ENCODE results near the gene MCCD1.
"Not testable (repeated sequence)": the region's sequence is repeated elsewhere in the genome, so short reads cannot be mapped to it uniquely, and the experiment has no call there.

Gene MCCD1

DNA sequence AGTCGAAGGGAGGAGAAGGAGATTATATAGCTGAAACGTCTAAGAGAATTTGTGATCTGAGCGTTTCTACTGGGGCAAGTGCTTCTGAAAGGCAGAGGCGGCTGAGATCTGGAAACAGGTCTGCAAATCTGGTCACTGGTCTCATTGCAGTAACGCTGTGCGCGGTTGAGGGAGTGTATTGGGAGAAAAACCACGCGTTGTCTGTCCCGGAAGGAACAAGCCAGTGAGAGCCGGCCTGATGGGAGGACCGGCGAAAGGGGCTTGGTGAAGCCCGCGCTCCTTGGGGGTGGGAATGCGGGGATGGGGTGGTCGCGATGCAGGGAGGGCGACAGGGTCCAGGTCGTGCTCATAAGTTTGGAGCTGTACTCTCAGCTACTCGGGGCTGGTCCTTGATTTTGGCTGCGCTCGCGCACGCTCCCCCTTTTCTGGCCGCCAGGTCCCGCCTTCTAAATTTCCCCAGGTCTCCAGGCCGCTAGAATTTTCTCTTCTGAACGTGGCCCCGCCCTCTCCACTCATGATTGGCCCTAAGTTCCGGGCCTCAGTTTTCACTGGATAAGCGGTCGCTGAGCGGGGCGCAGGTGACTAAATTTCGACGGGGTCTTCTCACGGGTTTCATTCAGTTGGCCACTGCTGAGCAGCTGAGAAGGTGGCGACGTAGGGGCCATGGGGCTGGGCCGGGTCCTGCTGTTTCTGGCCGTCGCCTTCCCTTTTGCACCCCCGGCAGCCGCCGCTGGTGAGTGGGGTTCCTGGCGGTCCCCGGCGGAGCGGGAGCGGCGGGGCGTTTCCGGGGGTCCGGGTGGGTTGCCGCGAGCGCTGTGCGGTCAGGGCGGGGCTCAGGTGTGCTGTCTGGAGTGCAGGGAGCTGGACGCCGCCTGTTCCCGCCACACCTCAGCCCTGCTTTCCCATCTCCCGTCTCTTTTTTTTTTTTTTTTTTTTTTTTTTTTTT is 31.0 kb upstream of the MCCD1 start, which contains the start of gene MICB:
MICB (plus strand) TSS at position 615 of the 946 bp plus-strand sequence; CDS start at position 664, 49 bp downstream.
- no peak for TF ChIP-seq ZNF274 (IDR thresholded peaks at IDR 0.05; ENCODE audit: low read depth, low read length)
- peak within 1 kb of the TSS; percentile 67 for H3K4me3 ChIP-seq (ENCODE audit: low read length)

DNA sequence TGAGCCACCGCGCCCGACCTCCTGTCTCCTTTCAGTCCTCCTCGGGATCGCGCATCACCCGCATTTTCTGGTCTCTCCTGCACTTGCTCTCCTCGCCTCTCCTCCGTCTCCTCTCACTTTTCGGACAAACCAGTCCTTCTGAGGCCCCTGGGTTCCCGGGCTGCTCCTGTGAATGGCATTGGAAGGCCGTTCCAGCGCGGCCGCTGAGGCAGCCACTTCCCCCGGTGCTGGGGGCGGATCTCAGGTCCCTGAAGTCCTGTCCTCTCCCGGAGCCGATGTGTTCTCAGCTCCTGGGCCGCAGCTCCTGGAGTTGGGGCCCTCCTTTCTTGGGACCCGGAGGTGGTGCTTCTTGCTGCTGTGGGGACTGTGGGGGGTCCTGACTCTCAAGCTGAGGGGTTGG is 30.0 kb upstream of the MCCD1 start:
- peak overlapping the region; percentile 67; the same call in 1 of the 2 replicates for H3K4me3 ChIP-seq (ENCODE audit: low read length)

GRCh38 chr6:31499648-31500047 is 29.1 kb upstream of the MCCD1 start:
- H3K4me3 ChIP-seq (ENCODE audit: low read length): not testable (repeated sequence)

More for the DNA sequence above, 30.0 kb upstream of the MCCD1 start:
- TF ChIP-seq ZNF274 (IDR thresholded peaks at IDR 0.05; ENCODE audit: low read depth, low read length): no peak

- TF ChIP-seq ZNF274 (IDR thresholded peaks at IDR 0.05; ENCODE audit: low read depth, low read length): no peak
- no peak overlapping the region for H3K4me3 ChIP-seq (ENCODE audit: low read length)
These were observed 26.2 kb upstream of the MCCD1 start for GRCh38 chr6:31502586-31502985.

- not testable (repeated sequence) for H3K4me3 ChIP-seq (ENCODE audit: low read length)
These were observed 19.7 kb upstream of the MCCD1 start for GRCh38 chr6:31509036-31509435.

- no peak for TF ChIP-seq ZNF274 (IDR thresholded peaks at IDR 0.05; ENCODE audit: low read depth, low read length)
- H3K4me3 ChIP-seq (ENCODE audit: low read length): no peak overlapping the region
These were observed 18.8 kb upstream of the MCCD1 start for GRCh38 chr6:31510007-31510406.

DNA sequence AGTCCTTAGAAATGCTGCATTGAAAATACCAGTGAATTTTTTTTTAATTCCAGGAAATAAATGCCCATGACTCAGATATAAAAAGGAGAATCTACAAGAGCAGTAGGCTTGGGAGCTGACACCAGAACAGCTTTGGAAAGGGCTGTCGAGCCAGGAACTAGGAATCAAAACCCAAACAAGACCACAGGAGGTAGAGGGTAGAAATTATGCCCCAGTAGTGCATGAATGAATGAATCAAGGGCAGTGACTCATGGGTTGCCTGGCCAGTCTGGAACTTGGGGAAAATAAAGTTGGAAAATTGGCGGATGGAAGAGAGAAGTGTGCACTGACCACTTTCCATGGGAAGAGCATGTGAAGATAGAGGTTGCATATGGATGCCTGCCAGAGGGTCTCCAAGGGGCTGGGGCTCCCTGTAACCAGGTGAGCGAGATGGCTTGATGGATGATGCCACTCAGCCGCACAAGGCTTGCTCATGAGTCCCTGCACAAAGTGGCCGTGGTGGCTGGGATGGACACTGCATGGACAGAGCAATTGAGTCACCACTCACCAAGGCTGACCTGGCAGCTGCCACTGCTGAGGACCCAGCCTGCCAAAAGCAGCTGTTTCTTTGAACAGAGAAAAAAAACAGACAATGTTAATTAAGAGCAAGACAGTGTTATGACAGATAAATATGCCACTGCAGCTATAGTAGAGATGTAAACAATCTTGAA is 15.2 kb upstream of the MCCD1 start:
- TF ChIP-seq ZNF274 (IDR thresholded peaks at IDR 0.05; ENCODE audit: low read depth, low read length): no peak
- no peak overlapping the region for H3K4me3 ChIP-seq (ENCODE audit: low read length)

- TF ChIP-seq ZNF274 (IDR thresholded peaks at IDR 0.05; ENCODE audit: low read depth, low read length): no peak
- H3K4me3 ChIP-seq (ENCODE audit: low read length): no peak overlapping the region
These were observed 6.9 kb upstream of the MCCD1 start for GRCh38 chr6:31521835-31522234.

DNA sequence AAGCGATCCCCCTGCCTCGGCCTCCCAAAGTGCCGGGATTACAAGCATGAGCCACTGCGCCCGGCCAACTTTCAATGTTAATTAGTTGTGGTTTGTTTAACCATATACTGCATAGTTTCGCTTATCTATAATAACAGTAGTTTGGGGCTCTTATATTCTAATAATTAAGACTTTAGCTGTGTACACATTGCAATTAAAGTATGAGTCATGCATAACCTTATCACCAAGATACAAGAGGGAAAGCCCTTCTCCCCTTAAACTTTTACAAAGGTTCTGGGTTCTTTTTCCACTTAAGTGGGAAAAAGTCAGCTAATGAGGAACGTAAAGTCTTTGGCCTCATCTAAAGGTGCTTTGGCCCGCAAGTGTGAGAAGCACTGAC is 3.2 kb upstream of the MCCD1 start:
- TF ChIP-seq ZNF274 (IDR thresholded peaks at IDR 0.05; ENCODE audit: low read depth, low read length): no peak
- no peak overlapping the region for H3K4me3 ChIP-seq (ENCODE audit: low read length)

DNA sequence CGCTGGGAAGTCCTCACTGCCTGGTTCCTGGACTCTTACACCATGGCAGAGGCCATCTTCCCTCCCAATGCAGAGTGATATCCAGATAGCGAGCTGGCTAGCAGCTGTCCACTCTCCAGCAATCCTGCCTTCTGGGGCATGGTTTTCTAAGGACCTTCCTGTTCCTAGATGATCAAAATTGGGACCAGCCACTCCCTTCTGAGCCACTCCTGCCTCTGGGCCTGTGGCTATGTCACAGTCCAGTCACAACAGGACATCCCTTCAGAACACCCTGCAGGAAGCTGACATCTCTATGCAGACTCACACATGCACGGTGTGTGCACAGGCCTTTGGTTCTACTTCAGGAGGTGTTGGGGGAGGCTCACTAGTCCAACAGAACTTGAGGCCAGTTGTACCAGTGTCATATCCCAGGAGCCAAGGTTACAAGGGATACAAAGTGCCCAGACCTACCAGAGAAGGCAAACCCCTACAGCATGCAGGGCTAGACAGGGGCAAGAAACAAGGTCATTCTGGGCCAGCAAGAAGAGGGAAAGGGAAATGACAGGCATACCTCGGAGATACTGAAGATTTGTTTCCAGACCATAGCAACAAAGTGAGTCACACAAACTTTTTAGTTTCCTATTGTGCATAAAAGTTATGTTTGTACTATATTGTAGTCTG is 2.7 kb upstream of the MCCD1 start:
- no peak for TF ChIP-seq ZNF274 (IDR thresholded peaks at IDR 0.05; ENCODE audit: low read depth, low read length)
- H3K4me3 ChIP-seq (ENCODE audit: low read length): no peak overlapping the region

- TF ChIP-seq ZNF274 (IDR thresholded peaks at IDR 0.05; ENCODE audit: low read depth, low read length): no peak
These were observed 420 bp upstream of the MCCD1 start for GRCh38 chr6:31528307-31528777.

DNA sequence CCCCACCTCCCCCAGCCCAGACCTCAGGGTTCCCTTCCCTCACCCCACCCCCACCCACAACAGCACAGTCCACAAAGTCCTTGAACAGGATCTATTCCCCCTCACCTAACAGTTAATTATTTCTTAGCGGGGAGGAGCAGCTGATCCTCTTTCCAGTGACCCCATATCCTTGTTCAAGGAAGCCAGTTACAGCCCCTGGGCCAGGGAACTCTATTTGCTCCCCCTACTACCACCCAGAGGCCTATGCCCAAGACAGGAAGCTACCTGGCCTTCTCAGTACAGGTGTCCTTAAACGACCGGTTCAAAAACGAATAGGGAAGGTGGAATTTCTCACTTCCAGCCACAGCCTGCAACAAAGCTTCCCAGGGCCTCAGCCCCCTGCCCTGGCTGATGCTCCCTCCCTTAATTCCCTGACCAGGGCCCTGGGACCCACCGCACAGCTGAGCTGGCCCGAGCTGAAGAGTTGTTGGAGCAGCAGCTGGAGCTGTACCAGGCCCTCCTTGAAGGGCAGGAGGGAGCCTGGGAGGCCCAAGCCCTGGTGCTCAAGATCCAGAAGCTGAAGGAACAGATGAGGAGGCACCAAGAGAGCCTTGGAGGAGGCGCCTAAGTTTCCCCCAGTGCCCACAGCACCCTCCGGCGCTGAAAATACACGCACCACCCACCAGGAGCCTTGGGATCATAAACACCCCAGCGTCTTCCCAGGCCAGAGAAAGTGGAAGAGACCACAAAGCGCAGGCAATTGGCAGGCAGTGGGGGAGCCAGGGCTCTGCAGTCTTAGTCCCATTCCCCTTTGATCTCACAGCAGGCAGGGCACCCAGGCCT is 778 bp downstream of the MCCD1 start:
- TF ChIP-seq ZNF274 (IDR thresholded peaks at IDR 0.05; ENCODE audit: low read depth, low read length): no peak

More at GRCh38 chr6:31528307-31528777, 420 bp upstream of the MCCD1 start:
- no peak overlapping the region for H3K4me3 ChIP-seq (ENCODE audit: low read length)

DNA sequence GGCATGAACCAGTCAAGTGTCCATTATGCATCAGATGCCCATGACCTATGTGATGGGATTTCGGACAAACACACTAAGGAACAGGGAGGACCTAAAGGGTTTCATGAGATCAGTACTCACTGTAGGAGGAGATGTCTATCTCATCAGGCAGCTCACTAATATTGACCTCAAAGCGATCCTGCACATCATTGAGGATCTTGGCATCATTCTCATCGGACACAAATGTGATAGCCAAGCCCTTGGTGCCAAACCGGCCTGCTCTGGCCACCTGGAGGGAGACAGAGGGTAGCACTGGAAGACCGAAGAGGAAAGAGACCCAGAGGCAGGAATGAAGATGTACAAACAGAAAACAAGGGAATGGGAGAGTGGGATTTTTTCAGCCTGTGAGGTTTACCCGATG is 1.9 kb downstream of the MCCD1 start:
- H3K4me3 ChIP-seq (ENCODE audit: low read length): no peak overlapping the region
- TF ChIP-seq ZNF274 (IDR thresholded peaks at IDR 0.05; ENCODE audit: low read depth, low read length): no peak

More for the DNA sequence above, 778 bp downstream of the MCCD1 start:
- H3K4me3 ChIP-seq (ENCODE audit: low read length): no peak overlapping the region
